GM21737 (cell line): ENCODE results near the gene SULT2A1.
"Not testable (repeated sequence)": the region's sequence is repeated elsewhere in the genome, so short reads cannot be mapped to it uniquely, and the experiment has no call there.

ENCODE experiments used
- ATAC-seq: cut with Tn5 transposase; IDR thresholded peaks from one replicate; pipeline ENCODE4 v1.9.1; 2021; ENCODE audit warnings: mild to moderate bottlenecking, moderate library complexity; ENCODE audit not compliant: unreplicated experiment

Gene SULT2A1

GRCh38 chr19:47860602-47861297, 25.4 kb downstream of the SULT2A1 start:
- ATAC-seq, result no peak

GRCh38 chr19:47859838-47860237, 26.3 kb downstream of the SULT2A1 start:
- ATAC-seq, result not testable (repeated sequence)

GRCh38 chr19:47858646-47859285, 27.3 kb downstream of the SULT2A1 start, which contains the start of gene TPRX2:
Gene TPRX2, plus strand, starts transcription at chr19:47859235. Its CDS starts 12 bp downstream, at chr19:47859247.
- ATAC-seq, result not testable (repeated sequence)

- not testable (repeated sequence) for ATAC-seq
These were observed 27.9 kb downstream of the SULT2A1 start for GRCh38 chr19:47858231-47858630.

- ATAC-seq, result no peak
These were observed 31.7 kb downstream of the SULT2A1 start for GRCh38 chr19:47854459-47854858.

GRCh38 chr19:47853003-47853402, 33.1 kb downstream of the SULT2A1 start:
- no peak for ATAC-seq

GRCh38 chr19:47848823-47849473, 37.2 kb downstream of the SULT2A1 start:
- ATAC-seq, result no peak

- no peak for ATAC-seq
These were observed 37.7 kb downstream of the SULT2A1 start for GRCh38 chr19:47848425-47848822.

- ATAC-seq, result no peak
These were observed 43.2 kb downstream of the SULT2A1 start for GRCh38 chr19:47842941-47843340.

GRCh38 chr19:47839913-47840312, 46.2 kb downstream of the SULT2A1 start:
- ATAC-seq, result no peak

- no peak for ATAC-seq
These were observed 46.7 kb downstream of the SULT2A1 start for GRCh38 chr19:47839411-47839810.

- ATAC-seq, result no peak
These were observed 50.1 kb downstream of the SULT2A1 start for GRCh38 chr19:47836038-47836437.

- ATAC-seq, result no peak
These were observed 53.4 kb downstream of the SULT2A1 start for GRCh38 chr19:47832723-47833122.

GRCh38 chr19:47826800-47827199, 59.3 kb downstream of the SULT2A1 start:
- ATAC-seq, result no peak

GRCh38 chr19:47824396-47824795, 61.7 kb downstream of the SULT2A1 start:
- ATAC-seq, result no peak

- no peak for ATAC-seq
These were observed 64.6 kb downstream of the SULT2A1 start, which contains the start of gene CRX for GRCh38 chr19:47821460-47822020. Gene CRX, plus strand, starts transcription at chr19:47821937. Its CDS starts 12,507 bp downstream, at chr19:47834444.
